ENCODE measurements around the gene URB1.

DNA sequence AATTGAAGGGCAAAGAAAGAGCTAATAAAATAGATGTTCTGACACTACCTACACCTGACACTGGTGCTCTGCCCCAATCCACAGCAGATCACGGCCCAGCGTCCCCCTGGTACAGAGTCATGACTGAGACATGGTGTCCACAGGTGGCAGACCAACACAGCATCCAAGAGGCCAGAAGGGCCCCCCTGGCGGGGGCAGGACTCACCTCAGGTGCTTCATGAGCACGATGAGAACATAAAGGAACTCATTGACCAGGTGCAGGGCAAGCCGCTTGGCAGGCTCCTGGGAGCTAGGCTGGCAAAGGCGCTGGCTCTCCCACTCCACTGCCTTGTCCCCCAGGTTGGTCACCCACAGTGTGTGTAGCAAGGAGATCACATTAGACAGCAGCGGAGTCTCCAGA is 73.8 kb downstream of the URB1 start:
- TF ChIP-seq EZH2phosphoT487 (IDR thresholded peaks at IDR 0.05; ENCODE audit: borderline replicate concordance, low read depth, low read length), result no peak
- TF ChIP-seq, protein P1, sequence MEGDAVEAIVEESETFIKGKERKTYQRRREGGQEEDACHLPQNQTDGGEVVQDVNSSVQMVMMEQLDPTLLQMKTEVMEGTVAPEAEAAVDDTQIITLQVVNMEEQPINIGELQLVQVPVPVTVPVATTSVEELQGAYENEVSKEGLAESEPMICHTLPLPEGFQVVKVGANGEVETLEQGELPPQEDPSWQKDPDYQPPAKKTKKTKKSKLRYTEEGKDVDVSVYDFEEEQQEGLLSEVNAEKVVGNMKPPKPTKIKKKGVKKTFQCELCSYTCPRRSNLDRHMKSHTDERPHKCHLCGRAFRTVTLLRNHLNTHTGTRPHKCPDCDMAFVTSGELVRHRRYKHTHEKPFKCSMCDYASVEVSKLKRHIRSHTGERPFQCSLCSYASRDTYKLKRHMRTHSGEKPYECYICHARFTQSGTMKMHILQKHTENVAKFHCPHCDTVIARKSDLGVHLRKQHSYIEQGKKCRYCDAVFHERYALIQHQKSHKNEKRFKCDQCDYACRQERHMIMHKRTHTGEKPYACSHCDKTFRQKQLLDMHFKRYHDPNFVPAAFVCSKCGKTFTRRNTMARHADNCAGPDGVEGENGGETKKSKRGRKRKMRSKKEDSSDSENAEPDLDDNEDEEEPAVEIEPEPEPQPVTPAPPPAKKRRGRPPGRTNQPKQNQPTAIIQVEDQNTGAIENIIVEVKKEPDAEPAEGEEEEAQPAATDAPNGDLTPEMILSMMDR (conservative IDR thresholded peaks at IDR 0.05; ENCODE audit: low read length), result no peak
